GM21423 (cell line): ENCODE data around the gene CLN5.
"Not testable (repeated sequence)": the region's sequence is repeated elsewhere in the genome, so short reads cannot be mapped to it uniquely, and the experiment has no call there.

Experiments used
- ATAC-seq: cut with Tn5 transposase; IDR thresholded peaks from one replicate; pipeline ENCODE4 v1.9.1; 2021; ENCODE audit warnings: mild to moderate bottlenecking, moderate library complexity; ENCODE audit not compliant: unreplicated experiment

The CLN5 gene

GRCh38 chr13:76974618-76974975 is 17.3 kb upstream of the CLN5 start:
- ATAC-seq = no peak

GRCh38 chr13:76975863-76976262 is 16.0 kb upstream of the CLN5 start:
- no peak for ATAC-seq

GRCh38 chr13:76976490-76976889 is 15.4 kb upstream of the CLN5 start:
- ATAC-seq = no peak

GRCh38 chr13:76976929-76977328 is 15.0 kb upstream of the CLN5 start:
- no peak for ATAC-seq

GRCh38 chr13:76980075-76980718 is 11.7 kb upstream of the CLN5 start:
- ATAC-seq = peak; percentile 100

GRCh38 chr13:76982061-76982460 is 9.8 kb upstream of the CLN5 start:
- ATAC-seq = no peak

GRCh38 chr13:76983676-76984075 is 8.2 kb upstream of the CLN5 start:
- ATAC-seq = no peak

GRCh38 chr13:76991432-76991795 is 467 bp upstream of the CLN5 start:
- peak; percentile 58 for ATAC-seq

- no peak for ATAC-seq
Measured at GRCh38 chr13:76992548-76993001, 694 bp downstream of the CLN5 start.

- ATAC-seq = no peak
Measured at GRCh38 chr13:76993021-76993420, 1.1 kb downstream of the CLN5 start.

GRCh38 chr13:76993473-76993872 is 1.6 kb downstream of the CLN5 start:
- no peak for ATAC-seq

GRCh38 chr13:76994281-76994680 is 2.4 kb downstream of the CLN5 start:
- ATAC-seq = no peak

- ATAC-seq = no peak
Measured at GRCh38 chr13:77000475-77000874, 8.6 kb downstream of the CLN5 start.

GRCh38 chr13:77001540-77001939 is 9.7 kb downstream of the CLN5 start:
- no peak for ATAC-seq

- no peak for ATAC-seq
Measured at GRCh38 chr13:77001963-77002587, 10.2 kb downstream of the CLN5 start.

GRCh38 chr13:77002590-77003190 is 10.8 kb downstream of the CLN5 start:
- no peak for ATAC-seq

- ATAC-seq = not testable (repeated sequence)
Measured at GRCh38 chr13:77008337-77008736, 16.5 kb downstream of the CLN5 start.

- no peak for ATAC-seq
Measured at GRCh38 chr13:77009011-77009410, 17.1 kb downstream of the CLN5 start.

- ATAC-seq = not testable (repeated sequence)
Measured at GRCh38 chr13:77009719-77010118, 17.8 kb downstream of the CLN5 start.

- ATAC-seq = no peak
Measured at GRCh38 chr13:77013853-77014542, 22.1 kb downstream of the CLN5 start.

- no peak for ATAC-seq
Measured at GRCh38 chr13:77014906-77015685, 23.2 kb downstream of the CLN5 start.
